Astrocyte (in vitro differentiated cells and primary cell): ENCODE results near the gene UACA.

Source experiments
- EZH2 ChIP-seq: IDR thresholded peaks from 2 replicates; pipeline ENCODE4 v1.6.1; 2012; ENCODE audit warnings: mild to moderate bottlenecking, low read length, inconsistent platforms; ENCODE audit not compliant: insufficient read depth
- TF ChIP-seq, protein P1 (sequence below): IDR thresholded peaks from 2 replicates; pipeline ENCODE4 v1.5.1; 2011; ENCODE audit warnings: low read depth, mild to moderate bottlenecking, inconsistent platforms, low read length, moderate library complexity; ENCODE audit not compliant: insufficient read depth

DNA sequence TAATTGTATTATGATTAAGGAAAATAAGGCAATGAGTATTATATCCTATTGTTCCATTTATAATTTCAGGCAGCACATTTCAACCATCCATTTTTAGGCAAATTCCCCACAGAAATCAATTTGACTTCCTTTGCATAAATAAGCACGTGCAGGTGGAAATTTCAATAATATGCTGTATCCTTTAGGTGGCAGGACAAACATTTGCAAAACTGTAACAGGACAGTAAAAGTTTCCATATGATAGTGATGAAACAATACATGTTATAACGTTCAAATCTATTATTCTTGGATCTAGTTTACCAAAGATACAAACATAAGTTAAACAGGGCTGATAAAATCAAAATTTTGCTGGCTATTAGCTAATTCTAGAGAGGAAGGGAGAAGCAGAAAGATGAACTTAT lies 8.5 kb downstream of the UACA start:
- TF ChIP-seq, protein P1, sequence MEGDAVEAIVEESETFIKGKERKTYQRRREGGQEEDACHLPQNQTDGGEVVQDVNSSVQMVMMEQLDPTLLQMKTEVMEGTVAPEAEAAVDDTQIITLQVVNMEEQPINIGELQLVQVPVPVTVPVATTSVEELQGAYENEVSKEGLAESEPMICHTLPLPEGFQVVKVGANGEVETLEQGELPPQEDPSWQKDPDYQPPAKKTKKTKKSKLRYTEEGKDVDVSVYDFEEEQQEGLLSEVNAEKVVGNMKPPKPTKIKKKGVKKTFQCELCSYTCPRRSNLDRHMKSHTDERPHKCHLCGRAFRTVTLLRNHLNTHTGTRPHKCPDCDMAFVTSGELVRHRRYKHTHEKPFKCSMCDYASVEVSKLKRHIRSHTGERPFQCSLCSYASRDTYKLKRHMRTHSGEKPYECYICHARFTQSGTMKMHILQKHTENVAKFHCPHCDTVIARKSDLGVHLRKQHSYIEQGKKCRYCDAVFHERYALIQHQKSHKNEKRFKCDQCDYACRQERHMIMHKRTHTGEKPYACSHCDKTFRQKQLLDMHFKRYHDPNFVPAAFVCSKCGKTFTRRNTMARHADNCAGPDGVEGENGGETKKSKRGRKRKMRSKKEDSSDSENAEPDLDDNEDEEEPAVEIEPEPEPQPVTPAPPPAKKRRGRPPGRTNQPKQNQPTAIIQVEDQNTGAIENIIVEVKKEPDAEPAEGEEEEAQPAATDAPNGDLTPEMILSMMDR, result no peak
- no peak for TF ChIP-seq EZH2
